OCI-LY1 (cell line): ENCODE results near the gene PRPSAP1.

Source experiments
- EZH2 ChIP-seq: fragments of 200-600 bp; sonication (generic), shearing (Covaris generic); IDR thresholded peaks from 2 replicates; pipeline ENCODE4 v1.8.0; 2017; ENCODE audit warnings: borderline replicate concordance, mixed run types, mild to moderate bottlenecking, antibody characterized with exemption, low read length, moderate library complexity, mixed read lengths
- TF ChIP-seq, protein P1 (sequence below): fragments of 200-600 bp; sonication (generic), shearing (Covaris generic); IDR thresholded peaks from 2 replicates; pipeline ENCODE4 v1.5.1; 2017; ENCODE audit warnings: mild to moderate bottlenecking, antibody characterized with exemption, low read length, moderate library complexity, mixed read lengths

GRCh38 chr17:76337413-76337777 lies 16.3 kb downstream of the PRPSAP1 start:
- TF ChIP-seq, protein P1, sequence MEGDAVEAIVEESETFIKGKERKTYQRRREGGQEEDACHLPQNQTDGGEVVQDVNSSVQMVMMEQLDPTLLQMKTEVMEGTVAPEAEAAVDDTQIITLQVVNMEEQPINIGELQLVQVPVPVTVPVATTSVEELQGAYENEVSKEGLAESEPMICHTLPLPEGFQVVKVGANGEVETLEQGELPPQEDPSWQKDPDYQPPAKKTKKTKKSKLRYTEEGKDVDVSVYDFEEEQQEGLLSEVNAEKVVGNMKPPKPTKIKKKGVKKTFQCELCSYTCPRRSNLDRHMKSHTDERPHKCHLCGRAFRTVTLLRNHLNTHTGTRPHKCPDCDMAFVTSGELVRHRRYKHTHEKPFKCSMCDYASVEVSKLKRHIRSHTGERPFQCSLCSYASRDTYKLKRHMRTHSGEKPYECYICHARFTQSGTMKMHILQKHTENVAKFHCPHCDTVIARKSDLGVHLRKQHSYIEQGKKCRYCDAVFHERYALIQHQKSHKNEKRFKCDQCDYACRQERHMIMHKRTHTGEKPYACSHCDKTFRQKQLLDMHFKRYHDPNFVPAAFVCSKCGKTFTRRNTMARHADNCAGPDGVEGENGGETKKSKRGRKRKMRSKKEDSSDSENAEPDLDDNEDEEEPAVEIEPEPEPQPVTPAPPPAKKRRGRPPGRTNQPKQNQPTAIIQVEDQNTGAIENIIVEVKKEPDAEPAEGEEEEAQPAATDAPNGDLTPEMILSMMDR, result no peak
- TF ChIP-seq EZH2, result no peak
